Measurements from ENCODE around the gene MXD3.
"Not testable (repeated sequence)": the region's sequence is repeated elsewhere in the genome, so short reads cannot be mapped to it uniquely, and the experiment has no call there.

Gene MXD3

DNA sequence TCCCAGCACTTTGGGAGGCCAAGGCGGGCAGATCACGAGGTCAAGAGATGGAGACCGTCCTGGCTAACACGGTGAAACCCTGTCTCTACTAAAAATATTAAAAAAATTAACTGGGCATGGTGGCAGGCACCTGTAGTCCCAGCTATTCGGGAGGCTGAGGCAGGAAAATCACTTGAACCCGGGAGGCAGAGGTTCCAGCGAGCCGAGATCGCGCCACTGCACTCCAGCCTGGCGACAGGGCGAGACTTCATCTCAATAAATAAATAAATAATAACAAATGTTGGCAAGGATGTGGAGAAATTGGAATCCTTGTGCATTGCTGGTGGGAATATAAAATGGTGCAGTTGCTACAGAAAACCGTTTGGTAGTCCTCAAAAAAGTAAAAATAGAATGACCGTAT, 31.3 kb upstream of the MXD3 start:
- not testable (repeated sequence) for DNase-seq (ENCODE audit: low read depth)

GRCh38 chr5:177339107-177339638, 27.5 kb upstream of the MXD3 start:
- DNase-seq (ENCODE audit: low read depth): no peak

GRCh38 chr5:177338251-177339106, 26.8 kb upstream of the MXD3 start:
- DNase-seq (ENCODE audit: low read depth): no peak

DNA sequence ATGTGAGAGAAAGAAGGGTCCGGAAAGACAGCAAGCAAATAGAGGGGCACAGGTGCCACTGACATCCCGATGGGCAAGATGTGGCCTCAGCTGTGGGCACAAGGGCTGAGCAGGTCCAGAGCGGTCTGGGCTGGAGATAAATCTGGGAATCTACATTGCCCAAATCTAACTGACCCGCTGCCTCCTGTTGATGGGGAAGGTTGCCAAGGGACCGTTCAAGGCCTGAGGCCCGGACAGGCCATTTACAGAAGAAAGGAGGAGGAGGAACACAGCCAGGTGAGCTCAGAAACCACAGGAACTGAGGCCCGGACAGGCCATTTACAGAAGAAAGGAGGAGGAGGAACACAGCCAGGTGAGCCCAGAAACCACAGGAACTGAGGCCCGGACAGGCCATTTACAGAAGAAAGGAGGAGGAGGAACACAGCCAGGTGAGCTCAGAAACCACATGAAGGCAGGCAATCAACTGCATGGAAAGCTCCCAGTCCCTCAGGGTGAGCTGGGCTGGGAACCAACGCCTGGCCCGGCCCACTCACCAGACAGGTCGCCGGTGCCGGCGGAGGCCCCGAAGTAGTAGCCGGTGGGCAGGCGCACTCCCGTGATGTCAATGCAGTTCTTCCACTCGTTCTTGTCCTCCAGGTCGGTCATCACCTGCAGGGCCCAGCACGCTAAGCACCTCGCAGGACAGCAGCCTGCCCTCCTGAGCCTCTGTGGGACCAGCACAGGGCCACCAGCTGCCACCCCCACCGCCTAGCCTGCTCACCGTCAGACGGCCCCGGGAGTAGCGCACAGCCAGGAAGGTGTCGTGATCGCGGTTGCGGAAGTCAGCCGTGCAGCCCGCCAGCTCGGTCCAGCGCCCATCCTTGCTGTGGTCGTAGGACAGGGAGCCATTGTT, 25.2 kb upstream of the MXD3 start:
- DNase-seq (ENCODE audit: low read depth): no peak

DNA sequence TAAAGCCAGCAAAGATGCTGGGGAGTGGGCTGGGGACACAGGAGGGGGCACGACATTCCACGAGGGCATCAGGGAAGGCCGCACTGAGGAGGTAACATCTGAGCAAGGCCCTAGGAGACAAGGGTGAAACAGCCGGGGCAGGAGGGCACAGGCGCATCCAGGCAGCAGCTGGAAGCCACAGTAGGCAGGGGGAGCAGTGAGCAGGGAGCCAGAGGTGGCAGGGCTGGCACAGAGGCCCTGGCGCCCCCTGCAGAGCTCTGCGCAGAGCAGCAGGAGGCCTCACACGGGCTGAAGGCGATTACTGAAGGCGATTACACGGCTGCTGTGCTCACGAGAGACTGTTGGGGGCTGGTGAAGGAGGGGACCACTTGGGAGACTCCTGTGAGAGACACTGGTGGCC, 24.4 kb upstream of the MXD3 start:
- no peak for DNase-seq (ENCODE audit: low read depth)

DNA sequence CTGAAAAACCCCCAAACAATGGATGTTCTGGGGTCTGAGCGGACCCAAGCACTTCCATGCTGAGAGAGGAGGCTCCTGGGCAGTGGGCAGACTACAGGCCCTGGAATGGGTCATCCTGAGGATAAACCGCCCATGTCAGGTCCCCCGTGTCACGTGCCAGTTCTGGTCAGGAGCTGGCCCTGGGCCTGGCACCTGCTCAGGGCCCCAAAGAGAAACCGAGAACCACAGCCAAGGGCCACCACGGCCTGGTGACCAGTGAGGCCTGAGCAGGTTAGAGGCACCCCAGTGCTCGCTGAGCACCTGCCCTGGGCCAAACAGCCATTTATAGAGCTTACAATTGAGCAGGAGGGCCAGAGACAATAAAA, 24.0 kb upstream of the MXD3 start:
- no peak for DNase-seq (ENCODE audit: low read depth)

DNA sequence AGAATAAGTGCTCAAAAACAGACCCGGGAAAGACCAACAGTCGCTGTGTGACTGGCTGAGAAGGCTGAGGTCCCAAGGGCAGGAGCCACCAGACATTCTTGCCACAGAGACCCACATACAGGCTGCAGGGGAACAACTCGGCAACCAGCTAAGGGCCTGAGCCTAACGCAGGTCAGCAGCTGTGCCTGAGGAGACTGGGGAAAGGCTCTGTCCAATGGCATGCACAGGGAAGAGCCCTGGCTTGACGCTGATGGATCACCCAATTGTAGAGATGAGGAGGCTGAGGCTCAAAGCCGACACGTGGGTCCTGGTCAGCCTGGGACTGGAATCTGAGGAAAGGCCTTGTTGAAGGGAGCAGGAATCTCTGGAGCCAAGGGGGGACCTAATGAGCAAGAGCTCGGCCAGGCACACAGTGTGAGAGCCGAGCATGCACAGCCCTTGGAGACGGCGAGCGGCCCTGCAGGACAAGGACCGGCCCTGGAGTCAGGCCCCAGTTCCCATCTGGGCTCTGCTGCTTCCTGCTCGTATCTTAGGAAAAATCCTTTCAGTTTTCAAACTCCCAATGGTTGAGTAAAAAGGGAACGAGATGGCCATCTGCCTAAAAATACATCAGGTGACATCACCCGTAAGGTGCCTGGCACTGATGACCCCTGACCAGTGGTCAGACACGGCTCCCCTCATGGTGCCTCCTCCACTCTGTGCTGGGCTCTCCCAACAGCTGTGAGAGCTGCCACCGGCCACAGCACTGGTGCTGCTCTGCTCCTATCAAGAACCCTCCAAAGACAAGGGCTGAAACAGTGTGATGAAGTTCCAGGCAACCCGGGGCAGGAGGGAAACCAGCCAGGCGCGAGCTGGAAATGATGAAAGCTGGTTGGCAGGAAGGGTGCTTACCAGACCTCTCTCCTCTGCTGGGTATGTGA, 23.3 kb upstream of the MXD3 start:
- no peak for DNase-seq (ENCODE audit: low read depth)

- DNase-seq (ENCODE audit: low read depth): no peak
These were observed 22.5 kb upstream of the MXD3 start for GRCh38 chr5:177334155-177334551.

DNA sequence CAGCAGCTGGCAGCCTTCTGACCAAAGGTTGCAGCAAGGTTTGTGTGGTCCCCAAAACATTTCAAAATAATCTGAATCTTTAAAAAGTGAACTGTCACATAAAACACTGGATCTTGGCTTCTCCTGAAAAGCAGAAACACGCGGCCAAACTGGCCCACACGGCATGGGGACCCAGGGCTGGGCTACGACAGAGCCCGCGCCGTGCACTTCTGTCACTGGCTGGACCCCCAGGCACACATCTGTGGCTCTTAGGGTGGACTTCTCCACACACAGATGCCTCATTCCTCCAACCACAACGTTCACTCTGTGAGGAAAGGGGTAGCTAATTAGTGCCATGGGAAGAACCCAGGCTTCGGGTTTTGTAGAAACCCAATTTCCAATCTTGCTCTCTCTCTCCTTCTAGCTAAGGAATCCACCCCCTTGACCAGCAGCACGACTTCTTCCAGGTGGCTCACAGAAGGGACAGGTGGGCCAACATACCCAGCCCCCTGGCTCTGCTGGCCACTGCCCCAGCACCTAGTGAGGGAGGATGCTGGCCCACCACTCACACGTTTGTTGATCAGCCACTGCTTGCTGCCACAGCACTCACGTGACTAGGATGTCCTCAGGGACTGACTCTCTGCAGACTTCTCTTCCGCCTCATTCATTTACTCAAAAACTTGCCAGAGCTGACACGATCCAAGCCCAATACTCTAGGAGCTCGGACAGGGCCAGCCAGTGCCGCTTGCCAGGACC, 21.9 kb upstream of the MXD3 start:
- DNase-seq (ENCODE audit: low read depth): no peak

DNA sequence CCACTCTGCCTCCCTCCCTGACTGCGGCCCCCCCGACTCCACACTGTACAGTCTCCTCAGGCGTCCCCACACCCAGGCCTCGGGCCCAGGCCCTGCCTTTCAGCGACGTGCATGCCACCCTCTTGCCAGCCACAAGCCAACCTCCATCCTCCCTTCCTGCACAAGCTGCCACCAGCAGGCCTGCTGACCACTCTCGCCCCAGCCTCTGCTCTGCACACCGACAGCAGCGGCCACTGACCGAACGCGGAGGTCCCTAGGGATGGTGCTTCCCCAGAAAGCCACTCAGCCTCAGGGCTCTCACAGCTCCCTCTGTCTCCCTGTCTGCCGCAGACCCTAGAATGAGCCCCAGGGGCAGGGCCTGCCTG, 21.2 kb upstream of the MXD3 start:
- DNase-seq (ENCODE audit: low read depth): no peak

- no peak for DNase-seq (ENCODE audit: low read depth)
These were observed 20.6 kb upstream of the MXD3 start for GRCh38 chr5:177332031-177332895.

DNA sequence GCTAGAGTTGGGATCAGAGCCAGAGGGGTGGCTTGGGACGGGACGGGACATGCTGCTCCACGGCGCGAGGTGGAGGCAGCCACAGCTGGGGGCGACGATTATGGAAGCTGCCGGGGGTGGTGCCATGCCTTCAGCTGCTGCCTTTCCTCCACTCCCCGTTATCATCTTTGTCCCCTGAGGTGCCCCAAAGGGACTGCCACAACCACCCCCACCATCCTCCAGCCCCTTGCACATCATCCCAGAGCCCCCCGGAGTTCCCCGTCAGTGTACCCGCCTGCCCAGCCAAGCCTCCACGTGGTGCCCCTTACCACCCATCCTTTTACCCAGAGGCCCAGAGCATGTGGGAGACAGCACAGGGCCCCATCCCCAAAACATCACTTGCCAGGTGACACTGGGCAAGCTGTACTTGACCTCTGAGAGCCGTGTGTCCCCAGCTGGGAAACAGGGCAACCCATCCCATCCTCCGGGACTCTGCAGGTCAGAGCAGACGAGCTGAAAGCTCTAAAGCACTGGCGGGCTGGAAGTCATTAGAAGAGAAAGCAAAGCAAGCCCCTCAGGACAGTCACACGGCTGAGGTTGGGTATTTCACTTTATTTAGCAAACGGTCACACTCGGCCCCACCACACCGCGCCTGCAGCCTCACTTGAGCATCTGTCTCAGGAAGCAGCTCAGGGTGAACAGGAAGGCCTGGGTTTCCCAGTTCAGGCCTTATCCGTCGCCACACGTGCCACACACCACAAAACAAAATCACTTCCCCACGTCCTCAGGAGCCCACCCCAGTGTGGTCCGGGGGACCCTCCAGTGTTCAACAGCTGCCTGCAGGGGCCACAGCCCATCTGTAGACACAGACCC, 19.5 kb upstream of the MXD3 start:
- no peak for DNase-seq (ENCODE audit: low read depth)

DNA sequence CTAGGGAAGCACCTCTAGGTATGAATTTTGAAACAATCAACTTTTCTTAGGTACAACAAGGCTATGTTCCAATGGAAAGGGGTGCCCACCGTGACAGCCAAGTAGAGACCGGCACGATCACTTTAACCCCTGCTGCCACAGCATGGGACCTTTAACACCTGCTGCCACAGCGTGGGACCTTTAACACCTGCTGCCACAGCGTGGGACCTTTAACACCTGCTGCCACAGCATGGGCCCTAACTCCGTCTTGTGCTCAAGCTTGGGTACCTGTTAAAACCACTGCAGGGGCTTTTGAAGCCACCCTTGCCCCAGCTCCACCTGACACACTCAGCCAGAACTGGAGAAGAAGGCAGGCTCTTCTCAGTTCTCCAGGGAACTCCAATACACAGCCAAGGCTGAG, 18.2 kb upstream of the MXD3 start:
- no peak for DNase-seq (ENCODE audit: low read depth)

GRCh38 chr5:177328545-177329231, 17.0 kb upstream of the MXD3 start:
- no peak for DNase-seq (ENCODE audit: low read depth)

DNA sequence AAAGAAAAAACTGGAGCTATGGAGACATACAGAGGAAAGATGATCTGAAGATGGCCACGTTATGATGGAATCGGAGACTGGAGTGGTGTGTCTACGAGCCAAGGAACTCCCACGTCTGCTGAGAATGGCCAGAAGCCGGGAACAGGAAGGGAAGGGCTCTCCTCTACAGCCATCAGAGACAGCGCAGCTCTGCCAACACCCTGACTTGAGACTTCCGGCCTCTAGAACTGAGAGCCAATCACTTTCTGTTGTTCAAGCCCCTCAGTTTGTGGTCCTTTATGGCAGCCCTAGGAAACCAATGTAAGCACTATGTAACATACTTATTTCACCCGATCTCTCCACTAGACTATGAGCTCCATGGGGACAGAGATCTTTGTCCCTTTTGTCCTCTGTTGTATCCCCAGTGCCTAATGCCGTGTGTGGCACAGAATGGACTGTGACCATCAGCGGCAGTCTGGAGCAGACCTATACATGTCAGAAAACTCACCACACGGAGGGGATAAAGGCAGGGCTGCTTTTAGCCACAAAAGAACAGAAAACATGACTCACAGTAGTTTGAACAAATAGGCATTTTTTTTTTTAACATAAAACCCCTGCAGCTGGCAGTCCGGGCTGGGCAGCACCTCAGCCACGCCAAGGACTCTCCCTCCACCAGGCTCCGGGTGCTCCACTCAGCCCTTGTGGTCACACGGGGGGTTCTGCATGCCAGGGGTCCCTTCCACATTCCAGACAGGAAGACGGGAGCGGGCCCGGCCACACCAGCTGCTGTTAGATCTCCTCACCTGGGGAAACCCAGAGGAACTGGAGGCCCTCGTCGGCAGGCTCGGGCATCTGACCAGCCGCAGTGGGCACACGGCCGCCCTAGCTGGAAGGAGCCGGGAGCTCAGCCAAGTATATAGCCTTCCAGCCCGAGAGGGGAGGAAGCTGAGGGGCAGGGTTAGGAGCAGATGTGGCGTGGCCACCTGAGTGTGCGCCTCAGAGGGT, 16.1 kb upstream of the MXD3 start:
- no peak for DNase-seq (ENCODE audit: low read depth)

GRCh38 chr5:177325868-177326381, 14.2 kb upstream of the MXD3 start:
- DNase-seq (ENCODE audit: low read depth): no peak

GRCh38 chr5:177320879-177321278, 9.2 kb upstream of the MXD3 start:
- DNase-seq (ENCODE audit: low read depth): no peak
